ENCODE data around the gene STAB1.

DNA sequence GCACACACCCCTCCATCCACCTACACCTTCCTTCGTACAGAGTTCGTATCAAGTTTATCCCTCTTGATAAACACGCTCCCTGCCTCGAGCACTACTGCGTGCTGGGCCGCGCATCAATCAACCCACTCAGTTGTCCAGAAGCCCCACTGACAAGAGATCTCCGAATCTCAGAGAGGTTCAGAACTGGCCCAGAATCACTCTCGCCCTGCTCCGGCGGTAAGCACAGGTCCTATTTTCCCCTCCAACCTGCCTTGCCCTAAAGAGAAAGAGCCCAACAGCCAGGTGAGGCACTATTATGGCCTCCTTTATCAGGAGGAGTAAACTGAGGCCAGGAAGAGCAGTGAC lies 40.2 kb upstream of the STAB1 start:
- no peak for TF ChIP-seq EZH2 (IDR thresholded peaks at IDR 0.05; ENCODE audit: low read length, unreplicated experiment)
- TF ChIP-seq, protein P1, sequence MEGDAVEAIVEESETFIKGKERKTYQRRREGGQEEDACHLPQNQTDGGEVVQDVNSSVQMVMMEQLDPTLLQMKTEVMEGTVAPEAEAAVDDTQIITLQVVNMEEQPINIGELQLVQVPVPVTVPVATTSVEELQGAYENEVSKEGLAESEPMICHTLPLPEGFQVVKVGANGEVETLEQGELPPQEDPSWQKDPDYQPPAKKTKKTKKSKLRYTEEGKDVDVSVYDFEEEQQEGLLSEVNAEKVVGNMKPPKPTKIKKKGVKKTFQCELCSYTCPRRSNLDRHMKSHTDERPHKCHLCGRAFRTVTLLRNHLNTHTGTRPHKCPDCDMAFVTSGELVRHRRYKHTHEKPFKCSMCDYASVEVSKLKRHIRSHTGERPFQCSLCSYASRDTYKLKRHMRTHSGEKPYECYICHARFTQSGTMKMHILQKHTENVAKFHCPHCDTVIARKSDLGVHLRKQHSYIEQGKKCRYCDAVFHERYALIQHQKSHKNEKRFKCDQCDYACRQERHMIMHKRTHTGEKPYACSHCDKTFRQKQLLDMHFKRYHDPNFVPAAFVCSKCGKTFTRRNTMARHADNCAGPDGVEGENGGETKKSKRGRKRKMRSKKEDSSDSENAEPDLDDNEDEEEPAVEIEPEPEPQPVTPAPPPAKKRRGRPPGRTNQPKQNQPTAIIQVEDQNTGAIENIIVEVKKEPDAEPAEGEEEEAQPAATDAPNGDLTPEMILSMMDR (conservative IDR thresholded peaks at IDR 0.05; ENCODE audit: low read depth, low read length) = no peak

Measured in PC-3 (cell line).